ENCODE data around the gene PREB. TPM values are rescaled to one million over a fixed set of nuclear protein-coding genes. Genes with fewer than 3 reads are reported as not detected.
A peak's percentile ranks its signal among the peaks of the same experiment; 100 is the strongest.

Gene PREB
- total and polyA plus RNA-seq, 4 donors: 25.8 to 66.8 (median 43.5) TPM

DNA sequence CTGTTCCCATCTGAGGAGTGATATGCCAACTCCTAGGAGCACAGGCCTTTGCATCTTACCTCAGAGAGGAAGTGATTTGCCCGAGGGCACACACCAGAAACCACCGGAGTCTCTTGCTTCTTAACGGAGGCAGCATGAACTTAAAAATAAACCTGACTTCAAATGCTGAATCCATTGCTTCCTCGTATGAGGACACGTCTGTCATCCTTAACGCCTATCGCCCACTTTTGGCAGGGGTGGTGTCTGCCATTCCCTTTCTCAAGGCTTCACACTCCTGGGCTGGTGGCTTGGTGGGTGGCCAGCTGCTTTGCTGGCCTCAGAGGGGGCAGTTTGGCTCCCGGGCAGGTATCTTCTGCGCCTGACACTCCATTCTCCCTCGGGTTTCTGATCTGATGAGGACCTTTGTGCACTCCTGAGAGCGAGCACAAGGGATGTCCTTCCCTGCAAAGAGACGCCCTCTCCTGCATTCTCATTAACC is 1.1 kb upstream of the PREB start:
- Histone ChIP-seq H3K27me3 (ENCODE audit: control insufficient read depth in 3 of 3, insufficient read depth in 3 of 3, low read length in 2 of 3) (no peaks in the 10 kb centered on the region), H3K4me3 (no peak overlapping the region), H3K9ac (ENCODE audit: insufficient read depth in 1 of 2, low read length in 2 of 2) (no peak overlapping the region), H3K27ac (ENCODE audit: low read depth in 1 of 2, low read length in 1 of 2) (no peak overlapping the region), H3K36me3 (ENCODE audit: control insufficient read depth in 4 of 4, insufficient read depth in 4 of 4, low read length in 4 of 4) (peaks cover 0 to 21% (median 20%) of the 10 kb centered on the region in 4 donors), H3K9me3 (ENCODE audit: control insufficient read depth in 4 of 4, insufficient read depth in 3 of 4, low read length in 3 of 4) (no peaks in the 10 kb centered on the region), H3K4me1 (ENCODE audit: control insufficient read depth in 5 of 5, insufficient read depth in 5 of 5, low read length in 5 of 5) (peaks cover 0 to 12% (median 8%) of the 10 kb centered on the region in 5 donors)
- TF ChIP-seq, protein P1, sequence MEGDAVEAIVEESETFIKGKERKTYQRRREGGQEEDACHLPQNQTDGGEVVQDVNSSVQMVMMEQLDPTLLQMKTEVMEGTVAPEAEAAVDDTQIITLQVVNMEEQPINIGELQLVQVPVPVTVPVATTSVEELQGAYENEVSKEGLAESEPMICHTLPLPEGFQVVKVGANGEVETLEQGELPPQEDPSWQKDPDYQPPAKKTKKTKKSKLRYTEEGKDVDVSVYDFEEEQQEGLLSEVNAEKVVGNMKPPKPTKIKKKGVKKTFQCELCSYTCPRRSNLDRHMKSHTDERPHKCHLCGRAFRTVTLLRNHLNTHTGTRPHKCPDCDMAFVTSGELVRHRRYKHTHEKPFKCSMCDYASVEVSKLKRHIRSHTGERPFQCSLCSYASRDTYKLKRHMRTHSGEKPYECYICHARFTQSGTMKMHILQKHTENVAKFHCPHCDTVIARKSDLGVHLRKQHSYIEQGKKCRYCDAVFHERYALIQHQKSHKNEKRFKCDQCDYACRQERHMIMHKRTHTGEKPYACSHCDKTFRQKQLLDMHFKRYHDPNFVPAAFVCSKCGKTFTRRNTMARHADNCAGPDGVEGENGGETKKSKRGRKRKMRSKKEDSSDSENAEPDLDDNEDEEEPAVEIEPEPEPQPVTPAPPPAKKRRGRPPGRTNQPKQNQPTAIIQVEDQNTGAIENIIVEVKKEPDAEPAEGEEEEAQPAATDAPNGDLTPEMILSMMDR (IDR thresholded peaks at IDR 0.05; ENCODE audit: control extremely low read depth, extremely low read depth): no peak
- 75 to 82% methylated on average over 12 of the region's 12 CpGs for WGBS, 2 donors
- ATAC-seq (ENCODE audit: insufficient read depth, low FRiP score): no peak
- no peak for DNase-seq

- no peak for ATAC-seq (ENCODE audit: insufficient read depth, low FRiP score)
- Histone ChIP-seq H3K4me3 (no peak overlapping the region), H3K27me3 (ENCODE audit: control insufficient read depth in 3 of 3, insufficient read depth in 3 of 3, low read length in 2 of 3) (no peaks in the 10 kb centered on the region), H3K36me3 (ENCODE audit: control insufficient read depth in 4 of 4, insufficient read depth in 4 of 4, low read length in 4 of 4) (peaks cover 0 to 24% (median 21%) of the 10 kb centered on the region in 4 donors), H3K4me1 (ENCODE audit: control insufficient read depth in 5 of 5, insufficient read depth in 5 of 5, low read length in 5 of 5) (peaks cover 0 to 12% (median 8%) of the 10 kb centered on the region in 5 donors), H3K9me3 (ENCODE audit: control insufficient read depth in 4 of 4, insufficient read depth in 3 of 4, low read length in 3 of 4) (no peaks in the 10 kb centered on the region), H3K27ac (ENCODE audit: low read depth in 1 of 2, low read length in 1 of 2) (peak overlapping the region in 1 of 2 donors; percentile 37), H3K9ac (ENCODE audit: insufficient read depth in 1 of 2, low read length in 2 of 2) (no peak overlapping the region)
- TF ChIP-seq, protein P1 (IDR thresholded peaks at IDR 0.05; ENCODE audit: control extremely low read depth, extremely low read depth): no peak
- WGBS, 2 donors: 54 to 55% methylated on average over 33 of the region's 33 CpGs
- DNase-seq: no peak
Observed at GRCh38 chr2:27134781-27135477, 493 bp upstream of the PREB start.

GRCh38 chr2:27133195-27133875 is 1.1 kb downstream of the PREB start:
- TF ChIP-seq, protein P1 (IDR thresholded peaks at IDR 0.05; ENCODE audit: control extremely low read depth, extremely low read depth): no peak
- peaks cover 0 to 29% (median 21%) of the 10 kb centered on the region in 4 donors for H3K36me3 ChIP-seq (ENCODE audit: control insufficient read depth in 4 of 4, insufficient read depth in 4 of 4, low read length in 4 of 4)
- peak overlapping the region; percentile 72 for H3K4me3 ChIP-seq
- no peaks in the 10 kb centered on the region for H3K27me3 ChIP-seq (ENCODE audit: control insufficient read depth in 3 of 3, insufficient read depth in 3 of 3, low read length in 2 of 3)
- H3K27ac ChIP-seq (ENCODE audit: low read depth in 1 of 2, low read length in 1 of 2): peak overlapping the region in 1 of 2 donors; percentile 88
- peaks cover 0 to 12% (median 8%) of the 10 kb centered on the region in 5 donors for H3K4me1 ChIP-seq (ENCODE audit: control insufficient read depth in 5 of 5, insufficient read depth in 5 of 5, low read length in 5 of 5)
- DNase-seq (no peak), ATAC-seq (ENCODE audit: insufficient read depth, low FRiP score) (no peak)
- 44 to 46% methylated on average over 14 of the region's 14 CpGs for WGBS, 2 donors
- H3K9me3 ChIP-seq (ENCODE audit: control insufficient read depth in 4 of 4, insufficient read depth in 3 of 4, low read length in 3 of 4): no peaks in the 10 kb centered on the region
- peak overlapping the region in 1 of 2 donors; percentile 70 for H3K9ac ChIP-seq (ENCODE audit: insufficient read depth in 1 of 2, low read length in 2 of 2)

All from lung (tissue), 12 donors.